Heart right ventricle (tissue), 16 donors: Measurements from ENCODE around the gene ACOXL. TPM values are rescaled to one million over a fixed set of nuclear protein-coding genes. Genes with fewer than 3 reads are reported as not detected.

Experiments used
- ATAC-seq, 8 donors: fragments of 200-7000 bp; cut with Tn5 transposase; one replicate each; pipeline ENCODE4 v1.9.1; 2020; ENCODE audit warnings: mild to moderate bottlenecking in 8 of 8, moderate library complexity in 8 of 8, moderate number of reproducible peaks in 1 of 8
- DNase-seq, 2 donors: peaks; one replicate each; pipeline ENCODE4 v3.0.0-alpha.2; 2020
- H3K27ac ChIP-seq, 10 donors: fragments of 200-600 bp; sonication (generic) in 2 of 10; one replicate each; pipeline versions ENCODE4 v1.5.0 to v1.8.0; 2020 to 2022; ENCODE audit warnings: mild to moderate bottlenecking in 3 of 10
- H3K27me3 ChIP-seq, 7 donors: fragments of 200-600 bp; one replicate each; pipeline ENCODE4 v1.8.0; 2021 to 2022; ENCODE audit warnings: mild to moderate bottlenecking in 2 of 7
- H3K36me3 ChIP-seq, 9 donors: fragments of 200-600 bp; sonication (generic) in 1 of 9; one replicate each; pipeline versions ENCODE4 v1.5.0 to v1.8.0; 2020 to 2022; ENCODE audit warnings: mild to moderate bottlenecking in 2 of 9
- H3K4me1 ChIP-seq, 9 donors: fragments of 200-600 bp; sonication (generic) in 1 of 9; one replicate each; pipeline versions ENCODE4 v1.5.0 to v1.8.0; 2020 to 2022; ENCODE audit warnings: mild to moderate bottlenecking in 4 of 9
- H3K4me3 ChIP-seq, 10 donors: fragments of 200-600 bp; sonication (generic) in 2 of 10; one replicate each; pipeline versions ENCODE4 v1.5.0 to v1.8.0; 2020 to 2022; ENCODE audit warnings: mild to moderate bottlenecking in 7 of 10, moderate library complexity in 2 of 10
- H3K9me3 ChIP-seq, 11 donors: fragments of 200-600 bp in 10 of 11; sonication (generic) in 2 of 11; one replicate each; pipeline versions ENCODE4 v1.5.0 to v1.8.0; 2013 to 2022; ENCODE audit warnings: mild to moderate bottlenecking in 2 of 11, control low read depth in 1 of 11, moderate library complexity in 1 of 11
- WGBS, 2 donors: extraction: QIAGEN DNeasy Blood & Tissue Kit; methylation state at CpG; one replicate each; pipeline ENCODE4 v1.1.7; 2013; ENCODE audit warnings: inconsistent platforms in 1 of 2; 5-methylcytosine and 5-hydroxymethylcytosine counted together
- intact Hi-C, 10 donors: fragments of 100-400 bp; cut with DNase I; formaldehyde crosslinking; loops; one replicate each; pipeline versions ENCODE4 v1.11.1 to v1.14.2; 2022
- polyA plus RNA-seq, 2 donors: library from polyadenylated mRNA; stranded (reverse); fragments of 200-250 nt; gene quantifications; one replicate each; pipeline ENCODE4 v1.2.3, GENCODE V29; 2013
- total RNA-seq, 10 donors: library from RNA; stranded (reverse); fragmentation: NEBNext Ultra II Directional in 3 of 10; extraction: Animal tissue kit (Norgen Biotek cat#: 25700) in 3 of 10; gene quantifications; one replicate each; pipeline versions ENCODE4 v1.2.1 to v1.2.4, GENCODE V29; 2021 to 2023
- TF ChIP-seq, protein P1 (sequence below), 9 donors: fragments of 200-600 bp; sonication (generic) in 2 of 9; IDR thresholded peaks; one replicate each; pipeline versions ENCODE4 v1.5.0 to v1.8.0; 2021 to 2022; ENCODE audit warnings: antibody characterized with exemption in 9 of 9, mild to moderate bottlenecking in 5 of 9, moderate library complexity in 1 of 9
- donor health status: Arrhythmogenic right ventricular cardiomyopathy.
- donor health status: ischemic (EF 13 %, LVEDD 7.1; RV severe dilation, severe dysfunction).
- donor health status: healthy with polysubstance abuse.
- donor health status: DM: no; HTN: yes; CAD: no.
- donor health status: DM: no; HTN: no; CAD: no.
- donor health status: ischemic (EF 25% LVEDD 6.9; RV normal size, moderate dysfunction).
- donor health status: ischemic (EF 25% LVEDD 5.7; RV mildly dilated, moderate dysfunction).
- donor health status: healthy.
- donor health status: DM: yes; HTN: yes; CAD: no.
- donor health status: Ischemic cardiomyopathy.
- donor health status: ischemic (EF 35%, LVEDD 5.7; RV mildly dilated, moderate dysfunction).
- donor health status: nonischemic (EF 11% LVEDD 7.7; RV severe dilation, severe dysfunction).
- donor health status: DM: yes; HTN: yes; CAD: no.
- donor health status: PGD.
- donor health status: ischemic (EF 29% LVEDD 5.4; RV normal size, mild dysfunction).
- donor health status: nonischemic (EF 23%, LVEDD 6.1; RV moderate dilation, normal function).

ACOXL gene
- total and polyA plus RNA-seq, 12 donors, result not detected

GRCh38 chr2:111140815-111141214 is 408.4 kb downstream of the ACOXL start:
- peaks cover 0 to 49% (median 0%) of the 10 kb centered on the region in 9 donors for H3K36me3 ChIP-seq

DNA sequence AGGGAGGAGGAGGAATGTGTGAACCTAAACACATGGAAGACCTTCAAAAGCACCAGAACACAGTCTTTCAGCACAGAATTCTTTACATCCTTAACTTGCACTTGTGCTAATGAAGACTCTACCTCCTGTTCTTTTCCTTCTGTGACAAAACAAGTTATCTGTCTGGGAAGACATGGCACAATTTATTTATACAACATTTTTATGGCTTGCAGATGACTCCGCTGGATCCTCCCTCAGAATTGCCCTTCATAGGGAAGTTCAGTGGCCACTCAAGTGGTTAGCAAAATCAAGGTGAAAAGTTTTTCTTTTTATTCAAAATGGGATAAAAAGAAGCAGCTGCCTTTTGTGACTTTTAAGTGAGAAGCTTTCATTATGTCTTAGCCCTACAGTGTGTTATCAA is 409.7 kb downstream of the ACOXL start:
- H3K4me3 ChIP-seq, result no peak overlapping the region
- DNase-seq, result no peak
- peaks cover 0 to 26% (median 13%) of the 10 kb centered on the region in 9 donors for H3K4me1 ChIP-seq
- H3K27ac ChIP-seq, result no peak overlapping the region
- TF ChIP-seq, protein P1, sequence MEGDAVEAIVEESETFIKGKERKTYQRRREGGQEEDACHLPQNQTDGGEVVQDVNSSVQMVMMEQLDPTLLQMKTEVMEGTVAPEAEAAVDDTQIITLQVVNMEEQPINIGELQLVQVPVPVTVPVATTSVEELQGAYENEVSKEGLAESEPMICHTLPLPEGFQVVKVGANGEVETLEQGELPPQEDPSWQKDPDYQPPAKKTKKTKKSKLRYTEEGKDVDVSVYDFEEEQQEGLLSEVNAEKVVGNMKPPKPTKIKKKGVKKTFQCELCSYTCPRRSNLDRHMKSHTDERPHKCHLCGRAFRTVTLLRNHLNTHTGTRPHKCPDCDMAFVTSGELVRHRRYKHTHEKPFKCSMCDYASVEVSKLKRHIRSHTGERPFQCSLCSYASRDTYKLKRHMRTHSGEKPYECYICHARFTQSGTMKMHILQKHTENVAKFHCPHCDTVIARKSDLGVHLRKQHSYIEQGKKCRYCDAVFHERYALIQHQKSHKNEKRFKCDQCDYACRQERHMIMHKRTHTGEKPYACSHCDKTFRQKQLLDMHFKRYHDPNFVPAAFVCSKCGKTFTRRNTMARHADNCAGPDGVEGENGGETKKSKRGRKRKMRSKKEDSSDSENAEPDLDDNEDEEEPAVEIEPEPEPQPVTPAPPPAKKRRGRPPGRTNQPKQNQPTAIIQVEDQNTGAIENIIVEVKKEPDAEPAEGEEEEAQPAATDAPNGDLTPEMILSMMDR (IDR thresholded peaks at IDR 0.05), result no peak
- H3K27me3 ChIP-seq, result no peaks in the 10 kb centered on the region
- ATAC-seq, result no peak
- intact Hi-C loops, result no loop called here
- peaks cover 0 to 44% (median 0%) of the 10 kb centered on the region in 9 donors for H3K36me3 ChIP-seq
- WGBS, 2 donors, result 100% methylated on average over 1 of the region's 1 CpG
- H3K9me3 ChIP-seq, result no peaks in the 10 kb centered on the region

More at GRCh38 chr2:111140815-111141214, 408.4 kb downstream of the ACOXL start:
- WGBS, 2 donors, result 97 to 99% methylated on average over 4 of the region's 4 CpGs
- Histone ChIP-seq H3K27ac (no peak overlapping the region), H3K4me1 (peaks cover under 1 to 31% (median 13%) of the 10 kb centered on the region in 9 donors), H3K27me3 (no peaks in the 10 kb centered on the region), H3K9me3 (no peaks in the 10 kb centered on the region), H3K4me3 (no peak overlapping the region)
- ATAC-seq (no peak), DNase-seq (no peak)
- intact Hi-C loops, result no loop called here
- TF ChIP-seq, protein P1 (IDR thresholded peaks at IDR 0.05), result no peak

GRCh38 chr2:111143107-111143842 is 410.9 kb downstream of the ACOXL start:
- 88 to 91% methylated on average over 10 of the region's 10 CpGs for WGBS, 2 donors
- intact Hi-C loops, result no loop called here
- ATAC-seq (no peak), DNase-seq (no peak)
- Histone ChIP-seq H3K27ac (no peak overlapping the region), H3K4me3 (no peak overlapping the region), H3K36me3 (peaks cover 0 to 37% (median 0%) of the 10 kb centered on the region in 9 donors), H3K9me3 (no peaks in the 10 kb centered on the region), H3K27me3 (no peaks in the 10 kb centered on the region), H3K4me1 (peaks cover 0 to 25% (median 13%) of the 10 kb centered on the region in 9 donors)
- TF ChIP-seq, protein P1 (IDR thresholded peaks at IDR 0.05), result no peak

DNA sequence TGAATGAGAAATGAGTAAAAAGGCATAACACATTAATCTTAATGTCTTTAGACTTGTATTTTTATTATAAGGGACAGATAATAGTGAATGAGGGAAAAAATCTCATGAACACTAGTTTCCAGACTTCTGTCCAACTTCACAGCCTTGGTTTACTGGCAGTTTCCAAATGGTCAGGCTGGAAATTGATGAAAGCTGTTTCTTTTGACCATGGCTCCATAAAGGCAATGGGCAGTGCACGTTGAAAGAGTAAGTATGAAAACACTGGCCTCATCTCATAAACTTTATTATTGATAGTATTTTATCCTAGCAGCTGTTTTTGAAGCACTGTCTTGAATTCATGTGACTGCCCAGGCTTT is 411.4 kb downstream of the ACOXL start:
- TF ChIP-seq, protein P1 (IDR thresholded peaks at IDR 0.05), result no peak
- no peaks in the 10 kb centered on the region for H3K27me3 ChIP-seq
- peaks cover 0 to 25% (median 13%) of the 10 kb centered on the region in 9 donors for H3K4me1 ChIP-seq
- intact Hi-C loops, result no loop called here
- no peak overlapping the region for H3K4me3 ChIP-seq
- H3K27ac ChIP-seq, result no peak overlapping the region
- H3K36me3 ChIP-seq, result peaks cover 0 to 32% (median 0%) of the 10 kb centered on the region in 9 donors
- DNase-seq (no peak), ATAC-seq (no peak)
- H3K9me3 ChIP-seq, result no peaks in the 10 kb centered on the region
- WGBS, 2 donors, result 80 to 81% methylated on average over 1 of the region's 1 CpG
